NCI-H2196 treated with DMSO at 0.1 percent for 48 hours (cell line): Measurements from ENCODE around the gene ARPC3.
"Not testable (repeated sequence)": the region's sequence is repeated elsewhere in the genome, so short reads cannot be mapped to it uniquely, and the experiment has no call there.

Experiments
- DNase-seq: peaks from one replicate; lab custom pipeline; 2025; ENCODE audit not compliant: unreplicated experiment; lab: John Stamatoyannopoulos, UW

Gene ARPC3

DNA sequence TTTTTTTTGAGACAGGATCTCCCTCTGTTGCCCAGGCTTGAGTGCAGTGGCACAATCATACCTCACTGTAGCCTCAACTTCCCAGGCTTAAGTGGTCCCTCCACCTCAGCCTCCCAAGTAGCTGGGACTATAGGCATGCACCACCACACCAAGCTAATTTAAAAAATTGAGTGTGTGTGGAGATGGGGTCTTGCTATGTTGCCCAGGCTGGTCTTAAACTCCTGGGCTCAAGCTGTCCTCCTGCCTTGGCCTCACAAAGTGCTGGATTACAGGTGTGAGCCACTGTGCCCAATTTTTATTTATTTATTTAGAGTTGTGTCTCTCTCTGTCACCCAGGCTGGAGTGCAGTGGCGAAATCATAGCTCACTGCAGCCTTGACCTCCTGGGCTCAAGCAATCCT lies 29.5 kb downstream of the ARPC3 start:
- DNase-seq: not testable (repeated sequence)

DNA sequence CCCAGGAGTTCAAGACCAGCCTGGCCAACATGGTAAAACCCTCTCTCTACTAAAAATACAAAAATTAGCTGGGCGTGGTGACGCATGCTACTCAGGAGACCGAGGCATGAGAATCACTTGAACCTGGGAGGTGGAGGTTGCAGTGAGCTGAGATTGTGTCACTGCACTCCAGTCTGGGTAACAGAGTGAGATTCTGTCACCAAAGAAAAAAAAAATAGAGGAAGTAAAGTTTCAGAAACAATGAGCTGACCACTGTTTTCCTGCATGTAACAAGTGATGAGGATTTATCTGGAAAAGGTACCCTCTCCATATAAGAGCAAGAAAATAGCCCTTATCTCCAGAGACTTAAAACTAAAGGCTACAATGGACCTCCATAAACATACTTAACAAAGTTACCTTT lies 33.0 kb downstream of the ARPC3 start:
- not testable (repeated sequence) for DNase-seq

DNA sequence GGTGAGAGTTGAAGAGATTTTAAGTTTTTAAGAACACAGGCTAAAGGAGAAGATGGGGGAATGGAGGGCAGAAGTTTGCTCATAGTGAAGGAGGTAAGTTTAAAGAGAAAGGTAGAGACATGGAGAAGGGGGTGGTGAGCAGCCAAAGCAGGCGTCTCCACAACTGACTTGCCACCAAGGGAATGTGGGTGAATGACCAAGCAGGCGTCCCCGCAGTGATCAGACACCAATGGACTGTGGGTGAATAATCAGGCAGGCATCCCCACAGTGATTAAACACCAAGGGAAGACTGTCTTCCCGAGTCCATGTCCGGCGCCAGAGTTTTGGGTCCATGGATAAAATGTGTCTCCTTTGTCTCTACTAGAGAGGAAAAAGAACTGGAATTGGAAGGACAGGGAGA lies 40.1 kb downstream of the ARPC3 start:
- DNase-seq: not testable (repeated sequence)

DNA sequence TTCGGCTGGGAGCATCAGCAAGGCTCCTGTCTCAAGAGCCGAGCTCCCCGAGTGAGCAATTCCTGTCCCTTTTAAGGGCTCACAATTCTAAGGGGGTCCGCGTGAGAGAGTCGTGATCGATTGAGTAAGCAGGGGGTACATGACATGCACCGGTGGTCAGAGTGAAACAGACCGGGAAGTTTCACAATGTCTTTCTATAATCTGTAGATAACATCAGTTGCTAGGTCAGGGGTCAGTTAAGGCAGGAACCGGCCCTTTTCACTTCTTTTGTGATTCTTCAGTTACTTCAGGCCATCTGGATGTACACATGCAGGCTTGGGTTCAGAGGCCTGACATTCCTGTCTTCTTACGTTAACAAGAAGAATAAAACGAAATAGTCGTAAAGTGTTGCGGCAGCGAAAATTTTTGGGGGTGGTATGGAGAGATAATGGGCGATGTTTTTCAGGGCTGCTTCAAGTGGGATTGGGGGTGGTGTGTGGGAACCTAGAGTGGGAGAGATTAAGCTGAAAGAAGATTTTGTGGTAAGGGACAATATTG lies 44.9 kb downstream of the ARPC3 start:
- DNase-seq: not testable (repeated sequence)

DNA sequence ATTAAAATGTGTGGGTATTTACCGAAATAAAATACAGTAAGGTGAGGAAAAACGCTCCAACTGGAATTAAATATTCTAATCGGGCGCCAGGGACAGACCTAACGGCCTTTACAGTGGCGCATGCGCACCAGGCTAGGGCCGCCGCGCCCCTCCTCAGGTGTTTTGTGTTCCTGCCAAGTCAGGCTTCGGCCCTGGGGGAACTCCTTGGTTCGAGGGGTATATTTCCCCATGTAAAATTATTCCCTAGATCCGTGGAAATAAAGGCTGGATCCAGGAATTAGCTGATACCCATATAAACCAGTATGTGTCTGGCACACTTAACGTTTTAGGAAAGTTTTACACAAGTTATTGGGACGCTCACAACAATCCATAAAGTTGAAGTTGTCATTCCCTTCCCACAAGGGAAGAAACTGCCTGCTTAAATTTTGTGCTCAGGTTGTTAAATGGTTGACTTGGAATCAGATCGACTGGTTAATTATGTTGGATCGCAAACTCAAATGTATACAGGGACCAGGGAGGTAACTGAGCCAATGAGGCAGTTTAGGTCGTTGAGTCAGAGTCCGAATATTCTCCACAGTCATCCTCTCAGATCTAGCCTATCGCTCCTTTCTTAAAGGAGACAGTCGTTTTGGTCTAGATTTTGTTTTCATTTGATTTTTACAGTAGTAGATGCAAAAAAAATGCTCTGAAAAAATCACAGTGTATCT lies 46.0 kb downstream of the ARPC3 start:
- peak; percentile 41 for DNase-seq

DNA sequence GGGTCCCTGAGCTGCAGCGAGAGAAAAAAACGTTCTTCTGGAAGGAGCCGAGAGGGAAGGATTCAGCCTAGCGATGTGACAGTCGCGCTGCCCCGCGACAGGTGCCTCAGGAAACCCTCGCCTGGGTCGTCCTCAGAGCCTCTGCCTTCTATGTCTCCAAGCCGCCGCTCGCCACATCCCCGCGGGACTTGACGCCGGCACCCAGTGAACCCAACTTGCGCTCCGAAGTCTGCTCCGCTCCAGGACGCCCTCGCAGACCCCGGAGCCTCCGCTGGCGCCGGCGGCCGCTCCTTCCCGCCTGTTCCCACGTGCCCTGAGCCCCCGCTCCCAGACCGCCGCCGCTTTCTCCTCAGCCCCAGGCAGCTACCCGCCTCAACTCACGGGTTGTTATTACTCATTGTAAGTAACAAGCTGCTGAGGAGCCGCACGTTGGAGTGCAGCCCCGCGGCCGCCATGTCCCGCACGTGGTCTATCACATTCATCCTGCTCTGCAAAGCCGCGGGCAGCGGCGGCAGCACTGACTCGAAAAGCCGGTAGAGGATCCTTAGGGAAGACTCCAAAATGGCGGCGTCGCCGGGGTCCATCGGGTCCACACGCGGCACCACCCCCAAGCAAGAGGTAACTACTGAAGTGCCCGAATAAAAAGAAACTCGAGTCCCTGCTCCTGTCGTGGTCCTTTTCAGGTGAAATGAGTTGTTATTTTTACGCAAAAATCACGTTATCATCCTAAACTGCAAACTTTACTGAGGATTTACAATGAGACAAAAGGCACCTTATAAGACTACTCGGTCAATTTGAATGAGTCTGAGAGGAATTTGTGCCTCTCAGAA lies 46.8 kb downstream of the ARPC3 start, which contains the start of gene ANAPC7:
Gene ANAPC7, minus strand, starts transcription at position 563 of the 830 bp plus-strand sequence. Its CDS starts 81 bp downstream, at position 482.
- DNase-seq: peak; percentile 76
